HG02870 (cell line): Measurements from ENCODE around the gene MYO1B.
A peak's percentile ranks its signal among the peaks of the same experiment; 100 is the strongest.

ENCODE experiments used
- ATAC-seq: cut with Tn5 transposase; IDR thresholded peaks from one replicate; pipeline ENCODE4 v1.9.1; 2021; ENCODE audit warnings: mild to moderate bottlenecking, moderate library complexity; ENCODE audit not compliant: unreplicated experiment

MYO1B gene

DNA sequence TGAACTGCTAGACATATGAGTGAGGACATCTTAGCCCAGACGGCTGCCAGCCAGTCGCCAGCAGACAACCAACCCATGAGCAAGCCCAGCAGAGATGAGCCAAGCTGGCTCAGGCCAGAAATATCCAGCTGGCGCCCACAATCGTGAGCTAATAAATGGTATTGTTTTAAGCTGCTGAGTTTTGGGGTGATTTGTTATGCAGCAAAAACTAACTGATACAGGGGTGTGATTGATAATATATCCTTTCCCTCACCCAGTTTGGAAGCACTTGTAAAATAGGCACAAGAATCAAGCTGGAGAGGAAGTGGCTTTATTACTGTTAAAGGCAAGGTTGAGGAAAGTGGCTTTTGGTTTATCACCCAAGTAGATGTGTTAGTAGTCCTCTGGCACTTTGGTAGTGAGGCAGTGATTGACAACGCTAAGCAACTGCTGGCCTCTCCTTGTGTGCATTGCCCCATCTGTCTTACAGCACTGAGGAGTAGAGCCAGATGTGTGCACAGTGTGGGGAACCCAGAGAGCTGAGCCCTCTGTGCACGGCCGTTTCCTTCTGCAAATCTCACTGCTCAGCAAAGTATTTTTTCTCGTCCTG, 110.1 kb downstream of the MYO1B start:
- ATAC-seq: no peak

DNA sequence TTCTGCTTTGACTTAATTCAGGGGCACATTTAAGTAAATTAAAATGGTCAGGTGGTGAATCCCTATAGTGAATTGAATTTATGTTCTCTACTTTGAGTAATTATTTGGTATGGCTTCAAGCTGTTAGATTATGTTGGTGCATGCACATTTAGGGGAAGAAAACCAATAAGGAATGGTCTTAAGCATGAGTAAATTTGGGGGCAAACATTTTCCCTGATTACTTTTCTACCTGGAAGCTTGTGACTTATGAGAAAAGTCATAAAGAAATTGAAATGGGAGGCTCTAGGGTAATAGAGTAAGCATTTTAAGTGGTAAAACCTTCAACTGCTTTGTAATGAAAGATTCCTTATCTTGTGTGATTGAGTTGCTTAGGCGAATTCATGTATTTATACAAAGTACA, 112.5 kb downstream of the MYO1B start:
- ATAC-seq: no peak

DNA sequence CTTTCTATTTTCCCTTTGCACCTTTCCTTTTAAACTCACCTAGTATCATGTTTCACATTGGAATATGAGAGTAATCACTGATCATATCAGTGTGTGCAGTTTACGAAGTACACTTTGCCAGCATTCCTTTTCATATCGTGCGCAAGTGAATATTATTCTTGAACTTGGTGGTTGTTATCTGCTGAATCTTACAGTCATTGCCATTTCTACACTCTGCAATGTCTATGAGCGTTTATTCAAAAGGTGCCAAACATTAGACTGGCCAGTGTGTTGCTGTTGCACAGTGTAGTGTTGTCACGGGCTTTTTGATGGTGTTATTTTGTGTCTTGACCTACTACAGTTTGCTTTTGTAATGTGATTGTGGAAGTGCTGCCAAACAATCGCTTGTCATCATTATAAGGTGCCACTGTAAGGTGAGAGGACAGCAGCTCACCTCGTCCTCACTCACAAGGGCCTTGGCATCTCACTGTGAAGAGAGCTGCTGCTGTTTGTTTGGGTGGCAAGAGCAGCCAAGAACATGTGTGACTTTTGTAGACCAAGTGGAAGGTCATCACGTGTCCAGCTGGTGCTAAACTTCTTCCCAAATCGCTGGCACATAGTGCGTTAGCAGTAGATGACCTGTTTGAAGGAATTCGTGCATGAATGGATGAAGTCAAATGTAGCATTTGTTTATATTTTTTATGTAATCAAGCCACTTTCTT, 113.3 kb downstream of the MYO1B start:
- no peak for ATAC-seq

DNA sequence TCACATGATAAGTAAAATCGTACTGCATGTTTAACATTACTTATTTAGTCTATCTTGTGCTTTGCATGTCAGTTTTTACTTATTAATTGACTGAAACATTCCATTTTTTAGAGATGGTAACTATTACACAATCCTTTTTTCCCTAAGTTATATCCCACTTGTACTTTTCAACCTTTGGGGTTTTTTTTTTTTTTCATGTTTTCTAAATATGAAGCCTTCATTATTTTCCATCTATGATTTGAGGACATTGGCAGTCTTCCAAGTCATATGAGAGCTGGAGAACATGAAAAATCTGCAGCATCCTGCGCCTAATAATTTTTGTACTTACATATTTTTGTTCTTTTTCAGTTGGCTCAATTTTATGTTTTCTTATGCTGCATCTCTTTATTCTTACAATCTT, 113.9 kb downstream of the MYO1B start:
- ATAC-seq: no peak

DNA sequence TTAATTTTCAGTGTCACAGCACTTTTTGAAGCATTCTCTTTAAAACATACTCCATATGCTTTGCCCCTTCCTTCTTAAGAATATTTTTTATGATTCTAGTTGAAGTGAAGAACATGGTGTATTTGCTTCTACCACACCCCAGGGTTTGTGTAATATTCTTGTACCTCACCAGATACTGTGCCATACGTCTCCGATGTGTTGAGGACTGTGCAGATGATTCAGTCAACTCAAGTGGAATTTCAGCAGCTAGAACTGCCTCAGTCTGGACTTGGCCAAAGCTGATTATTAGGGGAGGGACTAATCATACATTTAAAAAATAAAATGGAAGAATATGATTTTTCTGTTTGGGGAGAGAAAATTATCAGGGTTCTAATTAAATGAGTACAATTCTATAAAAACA, 115.7 kb downstream of the MYO1B start:
- ATAC-seq: no peak

DNA sequence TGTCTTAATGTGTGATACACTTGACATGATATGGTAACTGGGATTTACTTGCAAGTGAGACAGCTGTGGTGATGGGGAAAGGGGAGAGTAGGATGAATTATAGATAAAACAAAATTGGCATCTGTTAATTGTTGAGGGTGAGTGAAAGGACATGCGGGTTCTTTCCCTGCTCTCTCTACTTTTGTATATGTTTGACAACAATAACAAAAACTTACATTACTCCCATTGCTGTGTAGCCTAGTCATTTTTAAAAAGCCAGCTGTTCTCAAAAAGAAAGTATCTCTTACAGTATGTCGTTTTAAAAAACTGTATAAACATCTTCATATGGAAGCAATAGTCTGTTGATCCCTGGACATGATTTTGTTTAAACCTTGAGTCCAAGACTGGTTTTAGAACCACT, 117.6 kb downstream of the MYO1B start:
- ATAC-seq: no peak

DNA sequence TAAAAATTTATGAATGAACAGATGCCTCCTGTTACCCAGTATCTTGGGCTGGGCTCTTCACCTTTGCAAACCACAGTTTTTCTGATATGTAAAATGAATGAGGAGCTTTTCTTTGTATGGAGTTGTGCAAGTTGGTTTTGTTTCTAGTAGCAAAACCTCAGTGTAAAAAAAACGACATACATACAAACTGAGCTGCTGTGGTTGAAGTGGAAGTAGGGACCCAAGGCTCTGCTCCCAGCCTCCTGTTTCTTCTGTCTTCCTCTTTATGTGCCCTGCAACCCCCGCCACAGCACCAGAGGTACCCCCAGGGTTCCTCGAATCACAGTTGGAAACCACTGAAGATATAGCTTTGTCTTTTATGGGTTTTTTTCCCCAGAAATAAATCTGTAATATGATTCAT, 118.1 kb downstream of the MYO1B start:
- no peak for ATAC-seq

DNA sequence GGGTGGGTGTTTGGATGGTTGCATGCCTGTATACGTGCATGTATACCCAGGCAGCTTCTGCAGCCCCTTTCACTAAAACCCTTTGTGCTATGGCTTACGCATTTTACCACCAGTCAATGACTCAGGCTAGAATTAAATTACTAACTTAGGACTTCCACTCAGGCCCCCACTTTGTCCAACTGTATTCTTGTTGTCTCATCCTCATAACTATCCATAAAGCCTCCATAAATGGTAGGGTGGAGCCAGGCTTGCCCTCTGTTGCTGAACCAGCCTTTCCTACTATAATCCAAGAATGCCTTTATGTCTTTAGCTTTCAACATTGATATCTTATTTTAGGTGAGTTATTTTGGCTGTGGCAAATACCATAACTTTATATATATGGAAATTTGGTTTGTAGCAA, 119.9 kb downstream of the MYO1B start:
- no peak for ATAC-seq

DNA sequence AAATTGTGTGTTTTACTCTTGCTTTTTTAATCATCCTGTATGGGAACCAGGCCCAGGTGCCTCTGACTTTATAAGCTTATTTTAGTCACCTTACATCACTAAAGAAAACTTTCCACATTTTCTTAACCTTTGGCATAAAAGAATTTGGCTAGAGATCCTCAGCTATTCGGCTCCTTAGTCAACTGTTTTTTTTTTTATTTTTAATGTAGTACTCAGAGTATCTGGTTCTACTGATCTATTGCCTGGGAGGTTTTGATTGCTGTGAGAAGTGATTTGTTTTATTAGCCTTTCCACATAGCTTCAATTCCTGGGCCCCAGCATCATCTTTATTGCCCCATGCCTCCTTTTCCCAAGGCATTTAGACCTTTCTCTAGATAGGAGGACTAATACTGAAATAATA, 121.0 kb downstream of the MYO1B start:
- ATAC-seq: no peak

DNA sequence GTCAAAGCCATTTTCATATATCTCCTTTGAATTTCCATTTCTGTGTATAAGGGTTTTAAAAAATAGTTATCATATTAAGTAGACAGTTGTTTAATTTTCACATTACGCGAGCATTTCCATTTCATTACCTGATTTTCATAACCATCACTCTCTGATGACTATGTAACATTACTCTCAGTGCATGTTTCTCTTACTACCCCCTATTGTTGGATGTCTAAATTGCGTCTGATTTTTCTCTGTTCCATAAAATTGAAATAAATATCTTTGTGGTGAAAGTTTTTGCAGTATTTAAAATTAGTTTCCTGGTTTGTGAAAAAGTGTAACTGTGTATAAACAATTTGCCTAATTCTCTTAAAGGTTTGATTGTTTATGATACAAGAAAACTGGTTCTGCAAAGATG, 123.8 kb downstream of the MYO1B start:
- ATAC-seq: no peak

DNA sequence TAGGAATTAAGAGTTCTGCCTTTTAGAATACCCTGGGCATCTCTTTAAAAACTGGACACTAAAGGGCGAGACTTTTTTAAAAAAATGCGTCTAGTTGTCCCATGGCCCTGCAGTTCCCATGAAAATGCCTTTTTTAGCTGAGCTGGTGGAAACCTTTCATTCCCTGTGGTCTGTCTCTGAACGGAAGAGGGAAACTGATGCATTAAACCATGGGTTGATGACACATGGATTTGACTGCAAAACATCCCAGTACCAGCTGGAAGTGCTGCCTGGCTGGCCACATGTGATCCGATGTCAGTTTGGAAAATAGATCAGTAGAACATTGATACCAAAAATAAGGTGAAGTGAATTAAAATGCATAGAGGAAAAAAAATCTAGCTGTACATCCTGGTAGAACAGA, 129.2 kb downstream of the MYO1B start:
- no peak for ATAC-seq

DNA sequence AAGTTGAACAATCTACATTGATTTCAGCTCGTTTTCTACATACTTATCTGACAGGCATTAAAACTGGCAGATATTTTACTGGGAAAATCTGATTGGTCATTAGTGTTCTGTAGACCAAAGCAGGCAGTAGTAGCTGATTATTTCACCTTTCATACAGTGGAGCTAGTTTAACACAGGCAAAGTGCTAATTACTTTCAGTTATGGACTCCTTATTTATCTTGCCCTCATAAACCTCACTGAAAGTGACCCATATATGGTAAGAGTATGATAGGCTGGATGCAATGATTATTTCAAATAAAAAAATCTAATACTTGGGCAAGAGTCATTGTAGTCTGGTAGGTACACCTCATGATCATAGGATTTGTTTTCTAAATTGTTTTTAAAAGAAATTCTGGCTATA, 129.7 kb downstream of the MYO1B start:
- ATAC-seq: no peak

DNA sequence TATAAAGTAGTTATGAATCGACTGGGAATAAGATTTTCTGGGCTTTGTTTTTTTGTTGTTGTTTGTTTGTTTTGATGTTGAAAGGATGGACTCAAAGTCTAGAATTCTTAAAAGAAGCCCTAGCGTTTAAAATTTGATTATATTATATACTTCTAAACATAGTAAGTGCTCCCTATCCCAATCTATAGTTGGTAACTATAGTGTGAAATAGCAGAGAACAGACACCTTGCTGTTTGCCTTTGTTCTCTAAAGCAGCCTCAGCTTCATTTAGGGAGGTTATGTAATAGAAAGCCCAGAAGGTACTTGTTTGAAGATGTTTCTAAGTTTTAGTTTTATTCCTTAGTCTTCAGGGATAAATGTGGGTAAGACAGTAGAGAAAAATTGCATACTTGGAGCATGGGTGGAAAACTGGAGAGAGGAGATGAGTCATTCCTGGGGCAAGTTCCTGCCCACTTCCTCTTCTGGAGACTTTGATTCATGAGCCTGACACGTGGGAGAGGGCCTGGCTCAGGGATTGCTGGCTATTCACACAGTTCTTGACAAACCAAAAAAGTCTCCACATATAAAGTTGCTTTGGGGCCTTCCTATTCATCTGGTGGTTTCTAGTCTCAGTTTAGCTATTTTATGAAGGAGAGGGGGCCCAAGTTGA, 131.9 kb downstream of the MYO1B start:
- ATAC-seq: peak; percentile 85

DNA sequence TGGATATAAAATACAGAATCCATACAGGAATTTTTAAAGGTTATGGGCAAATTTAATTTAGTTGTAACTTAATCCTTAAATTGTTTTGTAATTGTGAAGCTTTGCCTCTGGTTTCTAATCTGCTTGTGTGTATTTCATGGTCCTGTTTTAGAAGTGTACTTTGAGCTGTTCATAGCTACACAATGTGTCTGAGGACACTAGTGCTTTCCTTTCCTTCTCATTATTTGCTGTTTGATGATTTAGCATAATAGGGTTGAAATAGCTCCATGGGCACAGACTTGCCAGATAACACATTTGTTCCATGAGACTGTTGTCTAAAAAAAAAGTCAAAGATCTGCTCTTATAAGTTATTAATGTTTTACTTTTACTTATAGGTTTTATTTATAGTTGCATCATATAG, 134.2 kb downstream of the MYO1B start:
- ATAC-seq: no peak

DNA sequence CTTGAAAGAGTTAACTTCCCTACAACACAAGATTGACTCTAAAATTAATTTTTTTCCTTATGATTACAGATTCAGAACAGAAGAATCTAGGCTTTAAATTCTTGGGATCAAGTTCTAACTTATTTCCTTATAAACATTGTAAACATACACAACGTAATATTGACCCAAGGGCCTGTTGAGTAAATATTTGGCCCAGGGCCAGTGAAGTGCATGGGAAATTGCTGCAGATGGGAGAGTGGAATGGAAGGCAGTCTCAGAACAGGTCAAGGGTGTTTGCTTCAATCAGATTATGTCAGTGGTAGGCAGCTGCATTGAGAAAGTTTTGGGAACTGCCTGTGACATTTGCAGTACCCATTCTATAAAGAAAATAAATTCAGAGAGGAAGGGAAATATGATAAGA, 137.6 kb downstream of the MYO1B start:
- no peak for ATAC-seq

DNA sequence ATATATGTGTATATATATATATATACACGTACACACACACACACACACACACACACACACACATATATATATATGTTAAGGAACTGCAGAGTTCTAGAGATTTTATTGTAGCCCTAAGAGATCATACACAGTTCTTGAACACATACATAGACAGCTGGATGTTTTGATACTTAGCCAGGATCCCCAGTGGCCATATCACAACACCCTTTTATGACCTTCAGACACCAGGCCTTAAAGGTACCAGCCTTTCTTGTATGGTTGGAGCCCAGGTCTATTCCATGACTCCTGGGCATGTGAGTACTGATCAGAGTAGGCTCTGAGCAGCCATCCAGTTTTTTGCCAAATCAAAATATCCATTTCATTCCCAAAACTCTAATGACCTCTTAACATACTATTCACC, 138.3 kb downstream of the MYO1B start:
- ATAC-seq: no peak

DNA sequence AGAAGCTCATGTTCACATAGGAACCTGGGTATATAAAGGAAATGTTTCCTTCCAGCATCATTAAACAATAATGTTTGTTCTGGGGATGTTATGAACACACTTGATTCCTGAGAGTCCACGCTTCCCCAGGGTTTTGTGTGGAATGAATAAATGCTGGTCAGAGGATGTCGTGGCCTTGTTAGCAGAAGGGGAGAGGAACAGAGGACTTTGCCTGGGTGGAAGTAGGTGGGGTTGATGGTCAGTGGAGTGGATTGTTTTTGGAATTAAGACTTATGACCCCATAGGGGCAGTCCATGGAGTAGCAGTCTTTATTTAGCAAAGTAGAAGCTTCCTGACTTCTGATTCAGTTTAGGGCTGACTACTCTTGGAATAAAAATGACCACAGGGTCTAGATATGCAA, 139.6 kb downstream of the MYO1B start:
- no peak for ATAC-seq

DNA sequence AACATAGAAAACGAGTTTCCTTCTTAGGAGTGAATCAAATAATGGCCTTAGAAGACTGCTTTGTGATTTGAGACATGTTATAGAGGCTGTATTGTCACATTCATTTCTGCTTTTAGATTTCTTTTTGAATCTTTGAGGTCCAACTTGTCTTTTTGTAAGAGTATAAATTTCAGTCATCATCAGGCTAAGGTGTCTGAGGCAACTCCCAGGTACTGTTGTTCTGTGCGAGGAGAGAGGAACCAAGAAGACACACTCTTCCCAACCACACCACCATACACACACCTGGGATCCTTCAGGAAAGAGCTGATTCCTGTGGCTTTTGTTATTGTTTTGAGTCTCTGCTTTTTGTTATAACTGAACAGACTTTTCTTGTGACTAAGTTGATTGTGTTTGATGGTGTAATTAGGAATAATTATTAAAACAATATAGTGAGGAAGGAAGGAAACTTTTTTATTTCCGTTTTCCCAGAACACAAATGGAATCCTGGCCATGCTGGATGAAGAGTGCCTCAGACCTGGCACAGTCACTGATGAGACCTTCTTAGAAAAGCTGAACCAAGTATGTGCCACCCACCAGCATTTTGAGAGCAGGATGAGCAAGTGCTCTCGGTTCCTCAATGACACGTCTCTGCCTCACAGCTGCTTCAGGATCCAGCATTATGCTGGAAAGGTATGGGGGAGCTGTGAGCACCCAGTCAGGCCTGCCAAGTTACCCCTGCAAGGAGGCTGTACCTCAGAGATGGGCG, 140.4 kb downstream of the MYO1B start:
- ATAC-seq: peak; percentile 76

DNA sequence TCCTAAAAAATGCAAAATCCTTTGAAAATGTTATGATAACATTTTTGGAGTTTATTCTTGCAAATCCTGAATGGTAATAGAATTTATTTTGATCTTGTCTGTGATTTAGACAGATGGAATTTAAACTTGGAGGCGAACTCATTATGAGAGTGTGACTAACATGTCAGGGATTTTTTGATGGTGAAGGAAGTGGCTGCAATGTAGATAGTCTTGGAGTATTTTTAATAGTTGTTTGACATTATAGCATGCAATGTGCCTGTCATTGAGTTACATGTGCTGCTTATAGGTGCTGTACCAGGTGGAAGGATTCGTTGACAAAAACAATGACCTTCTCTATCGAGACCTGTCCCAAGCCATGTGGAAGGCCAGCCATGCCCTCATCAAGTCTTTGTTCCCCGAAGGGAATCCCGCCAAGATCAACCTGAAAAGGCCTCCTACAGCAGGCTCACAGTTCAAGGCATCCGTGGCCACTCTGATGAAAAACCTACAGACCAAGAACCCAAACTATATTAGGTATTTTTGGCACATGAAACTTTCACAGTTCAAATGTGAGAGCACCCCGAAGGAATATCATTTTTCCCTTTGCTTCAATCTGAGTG, 141.8 kb downstream of the MYO1B start:
- no peak for ATAC-seq

DNA sequence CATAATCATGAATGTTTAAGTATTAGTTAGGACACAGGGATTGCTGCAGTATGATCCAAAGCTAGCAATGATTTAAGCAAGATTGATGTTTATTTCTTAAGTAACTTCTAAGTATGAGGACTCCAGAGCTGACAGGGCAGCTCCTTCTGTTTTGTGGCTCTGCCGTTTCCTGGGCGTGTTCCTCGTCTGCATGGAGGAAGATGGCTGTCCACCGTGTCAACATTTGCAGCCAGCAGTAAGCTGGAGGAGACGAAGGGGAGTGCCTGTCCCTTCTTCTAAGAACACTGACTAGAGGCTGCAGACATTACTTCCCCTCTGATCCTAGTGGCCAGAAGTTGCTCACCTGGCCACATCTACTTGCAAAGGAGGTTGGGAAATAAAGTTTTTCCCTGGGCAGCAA, 144.1 kb downstream of the MYO1B start:
- ATAC-seq: no peak

DNA sequence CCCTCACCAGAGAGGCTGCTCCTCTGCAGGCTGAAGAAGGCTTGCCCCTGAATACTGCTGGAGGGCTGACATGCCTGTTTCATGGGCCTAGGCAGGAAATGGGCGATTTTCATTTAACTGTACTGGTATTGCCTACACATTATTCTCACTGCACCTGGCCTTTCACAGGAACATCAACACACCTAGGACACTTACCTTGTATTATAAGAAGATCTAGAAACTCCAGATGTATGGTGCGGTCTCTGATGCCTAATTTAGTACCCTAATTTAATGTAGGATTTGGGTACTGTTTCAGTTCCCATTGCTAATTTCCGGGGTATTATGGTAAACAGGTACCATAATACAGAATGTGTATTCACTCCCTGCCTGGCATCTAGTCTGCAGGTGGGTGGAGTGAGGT, 146.0 kb downstream of the MYO1B start:
- no peak for ATAC-seq

DNA sequence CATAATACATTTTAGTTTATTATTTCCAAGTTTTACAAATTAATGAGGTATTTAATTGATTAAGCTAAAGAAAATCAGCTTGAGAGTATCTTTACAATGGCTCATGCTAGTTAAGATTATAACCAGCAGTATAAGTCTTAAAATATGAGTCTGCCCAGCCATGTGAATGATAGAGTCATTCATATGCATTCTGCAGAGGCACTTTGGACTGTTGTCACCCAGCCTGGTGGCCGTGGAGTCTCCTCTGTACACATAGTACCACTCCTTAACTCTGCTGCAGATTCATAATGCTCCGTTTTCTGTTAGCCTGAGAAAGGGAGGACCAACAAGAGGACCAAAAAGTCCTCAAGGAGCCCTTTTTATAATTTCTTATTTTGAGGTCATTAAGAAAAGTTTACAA, 148.8 kb downstream of the MYO1B start:
- ATAC-seq: no peak
